GM23248 (cell line): ENCODE data around the gene UNC93A.

Experiments
- EZH2 ChIP-seq: fragments of 200-600 bp; sonication (generic); IDR thresholded peaks from 2 replicates; pipeline ENCODE4 v1.6.1; 2018; ENCODE audit warnings: antibody characterized with exemption, mild to moderate bottlenecking; ENCODE audit not compliant: insufficient read depth, poor library complexity, severe bottlenecking
- EZH2phosphoT487 ChIP-seq: fragments of 200-600 bp; sonication (generic); IDR thresholded peaks from 2 replicates; pipeline ENCODE4 v1.6.1; 2018; ENCODE audit warnings: antibody characterized with exemption, moderate library complexity, mild to moderate bottlenecking, low read depth; ENCODE audit not compliant: insufficient read depth

- TF ChIP-seq EZH2: no peak
- no peak for TF ChIP-seq EZH2phosphoT487
These were observed 5.8 kb downstream of the UNC93A start for GRCh38 chr6:167296902-167297301.
